Measurements from ENCODE around the gene ABCB10. TPM values are rescaled to one million over a fixed set of nuclear protein-coding genes. Genes with fewer than 3 reads are reported as not detected.

The ABCB10 gene
- total and polyA plus RNA-seq, 9 donors: 5.6 to 15.4 (median 10.1) TPM

- no peak overlapping the region for H3K27ac ChIP-seq
- 70 to 77% (median 76%) methylated on average over 5 of the region's 5 CpGs for WGBS, 3 donors
- intact Hi-C loops (cut with DNase I): no loop called here
- no peak overlapping the region for H3K4me3 ChIP-seq
- no peak for TF ChIP-seq CTCF (IDR thresholded peaks at IDR 0.05)
- TF ChIP-seq POLR2A (IDR thresholded peaks at IDR 0.05): no peak
- no peak for TF ChIP-seq EP300 (IDR thresholded peaks at IDR 0.05)
- no peaks in the 10 kb centered on the region for H3K36me3 ChIP-seq
- no peaks in the 10 kb centered on the region for H3K9me3 ChIP-seq
- DNase-seq: no peak
- peaks cover 2% of the 10 kb centered on the region for H3K4me1 ChIP-seq (ENCODE audit: insufficient read depth)
- H3K27me3 ChIP-seq: no peaks in the 10 kb centered on the region
Observed at GRCh38 chr1:229552732-229553131, 5.8 kb downstream of the ABCB10 start.

GRCh38 chr1:229550812-229551567 is 7.5 kb downstream of the ABCB10 start:
- intact Hi-C loops (cut with DNase I): no loop called here
- H3K27me3 ChIP-seq: no peaks in the 10 kb centered on the region
- TF ChIP-seq CTCF (IDR thresholded peaks at IDR 0.05) (no peak), EP300 (IDR thresholded peaks at IDR 0.05) (no peak), POLR2A (IDR thresholded peaks at IDR 0.05) (no peak)
- H3K36me3 ChIP-seq: no peaks in the 10 kb centered on the region
- no peak overlapping the region for H3K4me3 ChIP-seq
- WGBS, 3 donors: 72 to 80% (median 74%) methylated on average over 3 of the region's 3 CpGs
- no peak for DNase-seq
- no peaks in the 10 kb centered on the region for H3K9me3 ChIP-seq
- H3K27ac ChIP-seq: no peak overlapping the region
- peaks cover 2% of the 10 kb centered on the region for H3K4me1 ChIP-seq (ENCODE audit: insufficient read depth)

GRCh38 chr1:229547542-229547941 is 11.0 kb downstream of the ABCB10 start:
- Histone ChIP-seq H3K4me1 (ENCODE audit: insufficient read depth) (no peaks in the 10 kb centered on the region), H3K9me3 (no peaks in the 10 kb centered on the region), H3K27me3 (no peaks in the 10 kb centered on the region), H3K4me3 (no peak overlapping the region), H3K27ac (no peak overlapping the region), H3K36me3 (no peaks in the 10 kb centered on the region)
- intact Hi-C loops (cut with DNase I): no loop called here
- WGBS, 3 donors: 91 to 94% (median 93%) methylated on average over 7 of the region's 7 CpGs
- DNase-seq: no peak
- TF ChIP-seq EP300 (IDR thresholded peaks at IDR 0.05): no peak
- no peak for TF ChIP-seq POLR2A (IDR thresholded peaks at IDR 0.05)
- no peak for TF ChIP-seq CTCF (IDR thresholded peaks at IDR 0.05)

- Histone ChIP-seq H3K4me1 (ENCODE audit: insufficient read depth) (no peaks in the 10 kb centered on the region), H3K27me3 (no peaks in the 10 kb centered on the region), H3K4me3 (no peak overlapping the region), H3K9me3 (no peaks in the 10 kb centered on the region), H3K36me3 (no peaks in the 10 kb centered on the region), H3K27ac (no peak overlapping the region)
- DNase-seq: no peak
- TF ChIP-seq EP300 (IDR thresholded peaks at IDR 0.05) (no peak), CTCF (IDR thresholded peaks at IDR 0.05) (no peak), POLR2A (IDR thresholded peaks at IDR 0.05) (no peak)
- intact Hi-C loops (cut with DNase I): no loop called here
- 93 to 96% (median 95%) methylated on average over 1 of the region's 1 CpG for WGBS, 3 donors
Observed at GRCh38 chr1:229544587-229544986, 13.9 kb downstream of the ABCB10 start.

All from ovary (tissue), 9 donors.